GM21576 (cell line): ENCODE measurements around the gene FOXO1.

Experiments used
- ATAC-seq: cut with Tn5 transposase; IDR thresholded peaks from one replicate; pipeline ENCODE4 v1.9.1; 2021; ENCODE audit warnings: mild to moderate bottlenecking, moderate library complexity; ENCODE audit not compliant: unreplicated experiment

FOXO1 gene

GRCh38 chr13:40611004-40611403, 55.4 kb downstream of the FOXO1 start:
- no peak for ATAC-seq

GRCh38 chr13:40609972-40610726, 56.3 kb downstream of the FOXO1 start:
- ATAC-seq: no peak

- ATAC-seq: no peak
Measured at GRCh38 chr13:40608308-40608707, 58.1 kb downstream of the FOXO1 start.

GRCh38 chr13:40605573-40605972, 60.9 kb downstream of the FOXO1 start:
- ATAC-seq: no peak

- no peak for ATAC-seq
Measured at GRCh38 chr13:40604135-40604534, 62.3 kb downstream of the FOXO1 start.

GRCh38 chr13:40600149-40600751, 66.2 kb downstream of the FOXO1 start:
- ATAC-seq: no peak

- ATAC-seq: no peak
Measured at GRCh38 chr13:40599747-40600146, 66.7 kb downstream of the FOXO1 start.

- ATAC-seq: no peak
Measured at GRCh38 chr13:40599124-40599523, 67.3 kb downstream of the FOXO1 start.

- no peak for ATAC-seq
Measured at GRCh38 chr13:40598569-40598968, 67.9 kb downstream of the FOXO1 start.

- no peak for ATAC-seq
Measured at GRCh38 chr13:40597735-40598365, 68.6 kb downstream of the FOXO1 start.

GRCh38 chr13:40596484-40596883, 70.0 kb downstream of the FOXO1 start:
- no peak for ATAC-seq

- ATAC-seq: no peak
Measured at GRCh38 chr13:40595693-40596092, 70.7 kb downstream of the FOXO1 start.

GRCh38 chr13:40592035-40592434, 74.4 kb downstream of the FOXO1 start:
- no peak for ATAC-seq

- no peak for ATAC-seq
Measured at GRCh38 chr13:40591091-40591490, 75.3 kb downstream of the FOXO1 start.

- peak; percentile 4 for ATAC-seq
Measured at GRCh38 chr13:40590112-40590862, 76.2 kb downstream of the FOXO1 start.

GRCh38 chr13:40589285-40590109, 76.9 kb downstream of the FOXO1 start:
- ATAC-seq: peak; percentile 87

GRCh38 chr13:40588101-40588500, 78.3 kb downstream of the FOXO1 start:
- ATAC-seq: no peak

GRCh38 chr13:40586886-40587565, 79.4 kb downstream of the FOXO1 start:
- no peak for ATAC-seq

GRCh38 chr13:40585911-40586471, 80.5 kb downstream of the FOXO1 start:
- no peak for ATAC-seq

GRCh38 chr13:40583738-40584137, 82.7 kb downstream of the FOXO1 start:
- ATAC-seq: no peak
